CD4-positive, CD25-positive, alpha-beta regulatory T cell (primary cell): Measurements from ENCODE around the gene PRKD1. TPM values are rescaled to one million over a fixed set of nuclear protein-coding genes. Genes with fewer than 3 reads are reported as not detected.
"Not testable (repeated sequence)": the region's sequence is repeated elsewhere in the genome, so short reads cannot be mapped to it uniquely, and the experiment has no call there.

Source experiments
- ATAC-seq, 2 donors: fragments of 150-1000 bp; cut with Tn5 transposase; one replicate each; pipeline ENCODE4 v1.10.0; 2021; ENCODE audit warnings: low read depth in 2 of 2, moderate number of reproducible peaks in 2 of 2, moderate library complexity in 1 of 2
- DNase-seq, 3 donors: peaks; one replicate each; pipeline versions ENCODE4 v3.0.0 to v3.0.0-alpha.2; 2012 to 2022; ENCODE audit warnings: mixed read lengths in 1 of 3
- H3K27ac ChIP-seq: one replicate; pipeline ENCODE4 v1.7.0; 2013; ENCODE audit warnings: mild to moderate bottlenecking, low read length; ENCODE audit not compliant: insufficient read depth, poor library complexity, severe bottlenecking
- H3K27me3 ChIP-seq: one replicate; pipeline ENCODE4 v1.7.0; 2013; ENCODE audit warnings: low read length; ENCODE audit not compliant: control insufficient read depth, insufficient read depth
- H3K36me3 ChIP-seq: one replicate; pipeline ENCODE4 v1.7.0; 2013; ENCODE audit warnings: mild to moderate bottlenecking, low read length, moderate library complexity; ENCODE audit not compliant: control insufficient read depth, insufficient read depth
- H3K4me1 ChIP-seq: 2 replicates; pipeline ENCODE4 v1.7.0; 2013; ENCODE audit warnings: mild to moderate bottlenecking, low read length; ENCODE audit not compliant: insufficient read depth, control insufficient read depth, poor library complexity, severe bottlenecking
- H3K4me3 ChIP-seq: one replicate; pipeline ENCODE4 v1.7.0; 2013; ENCODE audit warnings: low read depth, mild to moderate bottlenecking, low read length, moderate library complexity
- H3K9me3 ChIP-seq, 2 experiments: 1 replicate in 1 of 2; 2 replicates in 1 of 2; pipeline ENCODE4 v1.7.0; 2013; ENCODE audit warnings: low read length in 2 of 2, mild to moderate bottlenecking in 1 of 2, moderate library complexity in 1 of 2; ENCODE audit not compliant: control insufficient read depth in 2 of 2
- H3K27ac Mint-ChIP-seq, 3 donors: one replicate each; pipeline ENCODE4 v1.8.0; 2020 to 2022; ENCODE audit warnings: mild to moderate bottlenecking in 3 of 3, mixed read lengths in 3 of 3, moderate library complexity in 2 of 3
- H3K27me3 Mint-ChIP-seq: one replicate; pipeline ENCODE4 v1.8.0; 2022; ENCODE audit warnings: mild to moderate bottlenecking, mixed read lengths
- H3K36me3 Mint-ChIP-seq: one replicate; pipeline ENCODE4 v1.8.0; 2020; ENCODE audit warnings: mixed read lengths
- H3K4me1 Mint-ChIP-seq, 4 donors: one replicate each; pipeline ENCODE4 v1.8.0; 2020 to 2022; ENCODE audit warnings: mixed read lengths in 4 of 4, mild to moderate bottlenecking in 1 of 4
- H3K4me3 Mint-ChIP-seq, 4 donors: one replicate each; pipeline ENCODE4 v1.8.0; 2020 to 2022; ENCODE audit warnings: mild to moderate bottlenecking in 4 of 4, mixed read lengths in 4 of 4, moderate library complexity in 3 of 4
- H3K9me3 Mint-ChIP-seq, 7 donors: one replicate each; pipeline ENCODE4 v1.8.0; 2020 to 2022; ENCODE audit warnings: mixed read lengths in 7 of 7, mild to moderate bottlenecking in 3 of 7, moderate library complexity in 2 of 7
- polyA plus RNA-seq, 4 donors: library from polyadenylated mRNA; unstranded; fragments of 300-500 nt; fragmentation: Illumina TruSeq; gene quantifications; one replicate each; pipeline ENCODE4 v1.2.3, GENCODE V29; 2021
- total RNA-seq: library from RNA; stranded (reverse); gene quantifications from one replicate; pipeline ENCODE4 v1.2.3, GENCODE V29; 2022

Gene PRKD1
- total and polyA plus RNA-seq, 5 donors from 2014 or later = not detected

DNA sequence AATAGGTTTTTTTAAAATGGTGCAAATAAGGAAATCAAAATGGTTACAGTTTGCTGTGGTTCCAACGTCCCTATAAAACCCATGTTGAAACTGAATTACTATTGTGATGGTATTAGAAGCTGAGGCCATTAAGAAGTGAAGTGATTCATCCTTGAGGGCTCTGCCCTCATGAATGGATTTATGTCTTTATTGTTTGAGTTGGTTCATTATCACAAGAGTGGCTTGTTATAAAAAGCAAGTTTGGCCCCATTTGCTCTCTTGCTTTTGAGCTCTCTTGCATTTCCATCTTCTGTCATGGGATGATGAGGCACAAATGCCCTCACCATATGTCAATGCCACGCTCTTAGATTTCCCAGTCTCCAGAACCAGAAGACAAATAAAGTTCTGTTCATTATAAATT lies 62.3 kb downstream of the PRKD1 start:
- no peak overlapping the region for H3K4me3 Mint-ChIP-seq
- peaks cover 0 to 5% (median 0%) of the 10 kb centered on the region in 7 donors for H3K9me3 Mint-ChIP-seq
- no peaks in the 10 kb centered on the region for H3K27me3 ChIP-seq
- no peak overlapping the region for H3K27ac ChIP-seq
- H3K36me3 Mint-ChIP-seq = no peaks in the 10 kb centered on the region
- H3K27me3 Mint-ChIP-seq = no peaks in the 10 kb centered on the region
- H3K4me1 ChIP-seq = no peaks in the 10 kb centered on the region
- H3K9me3 ChIP-seq = no peaks in the 10 kb centered on the region
- DNase-seq (no peak), ATAC-seq (no peak)
- H3K27ac Mint-ChIP-seq = no peak overlapping the region
- no peak overlapping the region for H3K4me3 ChIP-seq
- no peaks in the 10 kb centered on the region for H3K36me3 ChIP-seq
- no peaks in the 10 kb centered on the region for H3K4me1 Mint-ChIP-seq

DNA sequence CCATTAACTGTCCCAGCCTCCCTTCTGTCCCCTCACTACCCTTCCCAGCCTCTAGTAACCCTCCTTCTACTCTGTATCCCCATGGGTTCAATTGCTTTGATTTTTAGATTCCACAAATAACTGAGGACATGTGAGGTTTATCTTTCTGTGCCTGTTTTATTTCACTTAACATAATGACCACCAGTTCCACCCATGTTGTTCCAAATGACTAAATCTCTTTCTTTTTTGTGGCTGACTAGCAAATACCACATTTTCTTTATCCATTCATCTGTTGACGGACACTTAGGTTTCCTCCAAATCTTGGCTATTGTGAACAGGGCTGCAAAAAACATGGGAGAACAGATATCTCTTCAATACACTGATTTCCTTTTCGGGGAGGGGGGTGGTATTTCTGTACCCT lies 65.7 kb downstream of the PRKD1 start:
- H3K27ac Mint-ChIP-seq = no peak overlapping the region
- ATAC-seq (no peak), DNase-seq (no peak)
- H3K4me3 Mint-ChIP-seq = no peak overlapping the region
- H3K27ac ChIP-seq = no peak overlapping the region
- H3K36me3 ChIP-seq = no peaks in the 10 kb centered on the region
- H3K27me3 Mint-ChIP-seq = no peaks in the 10 kb centered on the region
- no peaks in the 10 kb centered on the region for H3K4me1 Mint-ChIP-seq
- no peaks in the 10 kb centered on the region for H3K36me3 Mint-ChIP-seq
- H3K9me3 ChIP-seq = no peaks in the 10 kb centered on the region
- H3K4me1 ChIP-seq = no peaks in the 10 kb centered on the region
- peaks cover 0 to 9% (median 3%) of the 10 kb centered on the region in 7 donors for H3K9me3 Mint-ChIP-seq
- H3K4me3 ChIP-seq = no peak overlapping the region
- H3K27me3 ChIP-seq = no peaks in the 10 kb centered on the region

- Histone ChIP-seq H3K36me3 (no peaks in the 10 kb centered on the region), H3K9me3 (peaks cover 0 to 5% of the 10 kb centered on the region in 2 experiments), H3K4me1 (no peaks in the 10 kb centered on the region), H3K4me3 (no peak overlapping the region), H3K27ac (no peak overlapping the region), H3K27me3 (no peaks in the 10 kb centered on the region)
- DNase-seq (no peak), ATAC-seq (no peak)
- no peak overlapping the region for H3K27ac Mint-ChIP-seq
- no peak overlapping the region for H3K4me3 Mint-ChIP-seq
- no peaks in the 10 kb centered on the region for H3K27me3 Mint-ChIP-seq
- no peaks in the 10 kb centered on the region for H3K4me1 Mint-ChIP-seq
- no peaks in the 10 kb centered on the region for H3K36me3 Mint-ChIP-seq
- H3K9me3 Mint-ChIP-seq = peaks cover 6 to 27% (median 9%) of the 10 kb centered on the region in 7 donors
Measured at GRCh38 chr14:29858299-29858698, 69.3 kb downstream of the PRKD1 start.

DNA sequence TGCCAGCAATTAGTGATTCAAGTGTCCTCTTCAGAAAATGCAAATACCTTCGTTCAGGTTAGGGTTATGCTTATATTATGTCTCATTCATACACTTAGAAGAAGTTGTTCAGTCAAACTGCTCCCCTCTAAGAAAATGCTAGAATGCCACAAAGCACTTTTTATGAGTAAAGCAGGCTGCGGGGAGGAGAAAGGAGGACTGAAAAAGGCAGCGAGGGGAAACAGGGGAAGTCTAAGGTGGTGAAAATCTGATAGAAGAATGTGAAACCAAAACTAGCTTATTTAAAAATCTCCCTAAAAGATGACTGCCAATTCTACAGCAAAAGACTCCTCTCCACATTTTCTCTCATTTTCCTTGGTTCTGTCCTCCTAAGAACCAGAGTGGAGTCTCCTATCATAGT lies 70.1 kb downstream of the PRKD1 start:
- H3K9me3 ChIP-seq = peaks cover 2 to 5% of the 10 kb centered on the region in 2 experiments
- Mint-ChIP-seq H3K4me1 (no peaks in the 10 kb centered on the region), H3K4me3 (no peak overlapping the region), H3K9me3 (peaks cover 6 to 30% (median 9%) of the 10 kb centered on the region in 7 donors), H3K36me3 (no peaks in the 10 kb centered on the region), H3K27me3 (no peaks in the 10 kb centered on the region), H3K27ac (no peak overlapping the region)
- H3K36me3 ChIP-seq = no peaks in the 10 kb centered on the region
- H3K27ac ChIP-seq = no peak overlapping the region
- no peaks in the 10 kb centered on the region for H3K27me3 ChIP-seq
- DNase-seq (no peak), ATAC-seq (peak in 1 of 2 donors; percentile 39)
- no peaks in the 10 kb centered on the region for H3K4me1 ChIP-seq
- H3K4me3 ChIP-seq = no peak overlapping the region

DNA sequence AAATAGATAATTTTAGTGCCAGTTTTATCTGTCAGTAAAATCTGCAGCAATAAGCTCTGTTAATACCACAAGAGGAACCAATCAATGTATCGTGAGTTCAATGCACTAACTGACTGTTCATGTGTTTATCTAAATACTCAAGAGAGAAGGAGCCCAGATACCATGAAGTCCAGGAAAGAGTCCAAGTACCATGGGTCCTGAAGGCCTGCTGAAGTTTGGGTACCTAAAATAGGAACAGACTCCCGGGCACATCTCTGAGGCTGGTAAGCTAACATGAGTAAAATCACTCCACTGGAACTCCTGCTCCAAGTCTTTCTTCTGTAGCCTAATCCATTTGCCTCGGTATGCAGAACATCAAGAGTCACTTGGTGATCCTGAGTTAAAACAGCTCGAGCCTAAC lies 71.1 kb downstream of the PRKD1 start:
- Histone ChIP-seq H3K9me3 (peaks cover 3 to 5% of the 10 kb centered on the region in 2 experiments), H3K4me1 (no peaks in the 10 kb centered on the region), H3K36me3 (no peaks in the 10 kb centered on the region), H3K27me3 (no peaks in the 10 kb centered on the region), H3K4me3 (no peak overlapping the region), H3K27ac (no peak overlapping the region)
- Mint-ChIP-seq H3K9me3 (peaks cover 4 to 40% (median 14%) of the 10 kb centered on the region in 7 donors), H3K36me3 (no peaks in the 10 kb centered on the region), H3K4me3 (no peak overlapping the region), H3K27ac (no peak overlapping the region), H3K4me1 (no peaks in the 10 kb centered on the region), H3K27me3 (no peaks in the 10 kb centered on the region)
- DNase-seq (no peak), ATAC-seq (no peak)

DNA sequence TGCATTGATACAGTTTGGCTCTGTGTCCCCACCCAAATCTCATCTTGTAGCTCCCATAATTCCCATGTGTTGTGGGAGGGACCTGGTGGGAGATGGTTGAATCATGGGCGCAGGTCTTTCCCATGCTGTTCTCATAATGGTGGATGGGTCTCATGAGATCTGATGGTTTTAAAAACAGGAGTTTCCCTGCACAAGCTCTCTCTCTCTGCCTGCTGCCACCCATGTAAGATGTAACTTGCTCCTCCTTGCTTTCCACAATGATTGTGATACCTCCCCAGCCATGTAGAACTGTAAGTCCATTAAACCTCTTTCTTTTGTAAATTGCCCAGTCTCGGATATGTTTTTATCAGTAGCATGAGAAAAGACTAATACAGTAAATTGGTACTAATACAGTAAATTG lies 74.0 kb downstream of the PRKD1 start:
- not testable (repeated sequence) for DNase-seq, H3K4me3 ChIP-seq, H3K9me3 ChIP-seq, H3K27me3 ChIP-seq, ATAC-seq, H3K27ac Mint-ChIP-seq, H3K36me3 Mint-ChIP-seq, H3K27ac ChIP-seq, H3K27me3 Mint-ChIP-seq, H3K4me3 Mint-ChIP-seq, H3K4me1 ChIP-seq, H3K36me3 ChIP-seq, H3K4me1 Mint-ChIP-seq
- peaks cover 4 to 59% (median 20%) of the 10 kb centered on the region in 7 donors for H3K9me3 Mint-ChIP-seq

GRCh38 chr14:29853272-29853671 lies 74.4 kb downstream of the PRKD1 start:
- H3K27me3 ChIP-seq = no peaks in the 10 kb centered on the region
- Mint-ChIP-seq H3K4me1 (no peaks in the 10 kb centered on the region), H3K4me3 (no peak overlapping the region), H3K27me3 (no peaks in the 10 kb centered on the region), H3K36me3 (no peaks in the 10 kb centered on the region), H3K9me3 (peaks cover 4 to 61% (median 21%) of the 10 kb centered on the region in 7 donors), H3K27ac (no peak overlapping the region)
- H3K27ac ChIP-seq = no peak overlapping the region
- H3K4me1 ChIP-seq = no peaks in the 10 kb centered on the region
- ATAC-seq = no peak
- DNase-seq = no peak
- peaks cover 3 to 5% of the 10 kb centered on the region in 2 experiments for H3K9me3 ChIP-seq
- no peaks in the 10 kb centered on the region for H3K36me3 ChIP-seq
- no peak overlapping the region for H3K4me3 ChIP-seq

DNA sequence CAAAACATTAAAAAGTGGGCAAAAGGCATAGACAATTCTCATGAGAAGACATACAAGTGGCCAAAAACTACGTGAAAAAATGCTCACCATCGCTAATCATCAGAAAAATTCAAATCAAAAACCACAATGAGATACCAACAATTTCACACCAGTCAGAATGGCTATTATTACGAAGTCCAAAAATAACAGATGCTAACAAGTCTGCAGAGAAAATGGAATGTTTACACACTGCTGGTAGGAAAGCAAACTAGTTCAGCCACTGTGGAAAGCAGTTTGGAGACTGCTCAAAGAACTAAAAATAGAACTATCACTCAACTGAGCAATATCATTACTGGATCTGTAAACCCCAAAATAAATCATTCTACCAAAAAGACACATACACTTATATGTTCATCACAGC lies 76.2 kb downstream of the PRKD1 start:
- no peaks in the 10 kb centered on the region for H3K27me3 Mint-ChIP-seq
- H3K4me1 Mint-ChIP-seq = no peaks in the 10 kb centered on the region
- Histone ChIP-seq H3K9me3 (peaks cover 3 to 15% of the 10 kb centered on the region in 2 experiments), H3K27ac (no peak overlapping the region), H3K36me3 (no peaks in the 10 kb centered on the region), H3K4me3 (no peak overlapping the region), H3K4me1 (no peaks in the 10 kb centered on the region), H3K27me3 (no peaks in the 10 kb centered on the region)
- H3K9me3 Mint-ChIP-seq = peaks cover 3 to 63% (median 22%) of the 10 kb centered on the region in 7 donors
- DNase-seq = no peak
- H3K36me3 Mint-ChIP-seq = no peaks in the 10 kb centered on the region
- no peak overlapping the region for H3K4me3 Mint-ChIP-seq
- ATAC-seq = no peak
- H3K27ac Mint-ChIP-seq = no peak overlapping the region
